ENCODE data around the gene TDRD7.

TDRD7 gene

DNA sequence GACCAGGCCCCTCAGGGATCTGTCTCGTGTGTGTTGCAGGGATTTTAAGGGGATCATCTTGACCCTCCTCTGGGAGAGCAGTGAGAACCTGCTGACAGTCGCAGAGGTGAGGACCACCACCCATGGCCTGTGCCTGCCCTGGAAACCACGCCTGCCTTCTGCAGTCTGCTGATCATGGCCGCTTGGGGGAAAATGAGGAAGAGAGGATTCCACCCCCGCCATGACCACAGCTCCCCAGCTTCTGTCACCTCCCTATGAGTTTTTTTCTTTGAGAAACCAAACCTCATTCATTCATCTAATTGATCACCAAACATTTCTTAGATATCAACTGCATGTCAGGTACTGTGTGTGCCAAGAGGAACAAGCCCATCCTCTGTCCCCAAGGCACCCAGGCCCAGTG is 46.3 kb upstream of the TDRD7 start:
- no peak overlapping the region for H3K27ac ChIP-seq
- no peaks in the 10 kb centered on the region for H3K9me3 ChIP-seq
- peaks cover 25 to 65% (median 55%) of the 10 kb centered on the region in 3 donors for H3K36me3 ChIP-seq
- intact Hi-C loops (cut with DNase I; ENCODE audit: low total_unique reads): no loop called here
- H3K4me1 ChIP-seq: no peaks in the 10 kb centered on the region
- no peak overlapping the region for H3K4me3 ChIP-seq
- TF ChIP-seq, protein P1, sequence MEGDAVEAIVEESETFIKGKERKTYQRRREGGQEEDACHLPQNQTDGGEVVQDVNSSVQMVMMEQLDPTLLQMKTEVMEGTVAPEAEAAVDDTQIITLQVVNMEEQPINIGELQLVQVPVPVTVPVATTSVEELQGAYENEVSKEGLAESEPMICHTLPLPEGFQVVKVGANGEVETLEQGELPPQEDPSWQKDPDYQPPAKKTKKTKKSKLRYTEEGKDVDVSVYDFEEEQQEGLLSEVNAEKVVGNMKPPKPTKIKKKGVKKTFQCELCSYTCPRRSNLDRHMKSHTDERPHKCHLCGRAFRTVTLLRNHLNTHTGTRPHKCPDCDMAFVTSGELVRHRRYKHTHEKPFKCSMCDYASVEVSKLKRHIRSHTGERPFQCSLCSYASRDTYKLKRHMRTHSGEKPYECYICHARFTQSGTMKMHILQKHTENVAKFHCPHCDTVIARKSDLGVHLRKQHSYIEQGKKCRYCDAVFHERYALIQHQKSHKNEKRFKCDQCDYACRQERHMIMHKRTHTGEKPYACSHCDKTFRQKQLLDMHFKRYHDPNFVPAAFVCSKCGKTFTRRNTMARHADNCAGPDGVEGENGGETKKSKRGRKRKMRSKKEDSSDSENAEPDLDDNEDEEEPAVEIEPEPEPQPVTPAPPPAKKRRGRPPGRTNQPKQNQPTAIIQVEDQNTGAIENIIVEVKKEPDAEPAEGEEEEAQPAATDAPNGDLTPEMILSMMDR (IDR thresholded peaks at IDR 0.05): no peak
- DNase-seq: no peak
- H3K27me3 ChIP-seq: no peaks in the 10 kb centered on the region

DNA sequence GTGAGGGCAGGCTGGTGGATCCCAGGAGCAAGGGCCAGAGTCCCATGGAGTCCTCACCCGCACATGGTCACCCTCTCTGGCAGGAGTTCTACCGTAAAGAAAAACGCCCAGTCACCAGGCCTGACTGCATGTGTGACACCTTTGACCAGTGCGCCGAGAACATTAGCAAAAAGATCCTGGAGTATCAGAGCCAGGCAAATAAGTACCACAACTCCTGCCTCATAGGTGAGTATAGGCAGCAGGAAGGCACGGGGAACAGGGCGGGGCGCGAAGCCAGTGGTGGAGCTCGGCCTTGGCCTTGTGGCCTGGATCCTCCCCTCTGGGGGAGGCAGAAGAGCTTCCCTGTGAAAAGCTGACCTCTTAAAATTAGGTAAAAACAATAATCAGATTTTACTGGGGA is 45.4 kb upstream of the TDRD7 start:
- TF ChIP-seq, protein P1 (IDR thresholded peaks at IDR 0.05): no peak
- Histone ChIP-seq H3K4me3 (no peak overlapping the region), H3K27me3 (no peaks in the 10 kb centered on the region), H3K36me3 (peaks cover 25 to 64% (median 54%) of the 10 kb centered on the region in 3 donors), H3K4me1 (no peaks in the 10 kb centered on the region), H3K27ac (no peak overlapping the region), H3K9me3 (no peaks in the 10 kb centered on the region)
- intact Hi-C loops (cut with DNase I; ENCODE audit: low total_unique reads): no loop called here
- DNase-seq: no peak

DNA sequence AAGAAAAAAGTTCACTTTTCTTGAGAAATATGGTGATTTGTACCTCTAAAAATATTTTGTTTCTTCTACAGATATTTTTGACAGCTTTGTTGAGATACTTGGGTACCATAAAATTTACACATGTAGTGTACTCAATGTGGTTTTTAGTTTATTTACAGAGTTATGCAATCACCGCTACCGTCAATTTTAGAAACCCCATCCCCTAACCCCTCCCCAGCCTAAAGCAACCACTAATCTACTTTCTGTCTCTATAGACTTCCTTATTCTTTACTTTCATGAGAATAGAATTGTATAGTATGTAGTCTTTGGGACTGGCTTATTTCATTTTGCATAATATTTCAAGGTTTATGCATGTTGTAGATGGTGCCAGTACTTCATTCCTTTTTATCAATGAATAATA is 45.0 kb upstream of the TDRD7 start:
- intact Hi-C loops (cut with DNase I; ENCODE audit: low total_unique reads): no loop called here
- Histone ChIP-seq H3K9me3 (no peaks in the 10 kb centered on the region), H3K36me3 (peaks cover 25 to 60% (median 50%) of the 10 kb centered on the region in 3 donors), H3K4me1 (no peaks in the 10 kb centered on the region), H3K27ac (no peak overlapping the region), H3K4me3 (no peak overlapping the region), H3K27me3 (no peaks in the 10 kb centered on the region)
- TF ChIP-seq, protein P1 (IDR thresholded peaks at IDR 0.05): no peak
- no peak for DNase-seq

DNA sequence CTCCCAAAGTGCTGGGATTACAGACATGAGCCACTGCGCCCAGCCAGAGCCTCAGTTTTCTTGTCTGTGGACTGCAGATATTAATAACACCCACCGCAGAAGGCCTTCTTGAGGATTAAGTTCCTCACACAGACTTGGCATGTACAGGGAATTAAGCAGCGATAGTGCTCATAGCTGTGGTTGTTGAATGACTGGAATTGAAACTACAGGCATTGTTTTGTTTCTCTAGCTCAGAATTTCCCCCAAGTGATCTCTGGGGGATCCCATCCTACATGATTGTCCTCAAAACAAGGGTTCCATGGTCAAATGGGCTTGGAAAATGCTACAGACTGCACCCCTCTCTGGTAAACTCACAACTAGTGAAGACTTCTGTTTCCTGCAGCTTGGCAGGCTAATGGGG is 44.2 kb upstream of the TDRD7 start:
- peaks cover 23 to 62% (median 46%) of the 10 kb centered on the region in 3 donors for H3K36me3 ChIP-seq

DNA sequence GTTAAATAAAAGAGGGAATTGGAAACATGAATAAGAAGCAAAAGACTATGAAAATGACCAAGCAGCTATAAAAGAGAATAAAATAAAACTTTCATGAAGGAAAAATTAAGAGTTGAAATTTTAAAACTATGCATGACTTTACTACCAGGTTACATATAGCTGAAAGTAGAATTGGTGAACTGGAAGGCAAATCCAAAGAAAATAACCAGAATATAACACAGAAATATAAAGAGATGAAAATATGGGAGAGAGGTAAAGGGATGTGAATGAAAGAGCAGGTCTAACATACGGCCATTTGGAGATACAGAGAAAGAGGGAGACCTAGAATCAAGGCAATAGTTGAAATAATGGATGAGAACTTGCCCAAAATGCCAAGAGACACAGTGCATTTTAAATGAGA is 42.9 kb upstream of the TDRD7 start:
- Histone ChIP-seq H3K4me1 (no peaks in the 10 kb centered on the region), H3K36me3 (peaks cover 18 to 59% (median 54%) of the 10 kb centered on the region in 3 donors), H3K27ac (no peak overlapping the region), H3K27me3 (no peaks in the 10 kb centered on the region), H3K9me3 (no peaks in the 10 kb centered on the region), H3K4me3 (no peak overlapping the region)
- DNase-seq: no peak
- TF ChIP-seq, protein P1 (IDR thresholded peaks at IDR 0.05): no peak
- intact Hi-C loops (cut with DNase I; ENCODE audit: low total_unique reads): no loop called here

More for the DNA sequence above, 44.2 kb upstream of the TDRD7 start:
- intact Hi-C loops (cut with DNase I; ENCODE audit: low total_unique reads): no loop called here
- Histone ChIP-seq H3K9me3 (no peaks in the 10 kb centered on the region), H3K4me1 (no peaks in the 10 kb centered on the region), H3K27ac (no peak overlapping the region), H3K27me3 (no peaks in the 10 kb centered on the region), H3K4me3 (no peak overlapping the region)
- DNase-seq: no peak
- TF ChIP-seq, protein P1 (IDR thresholded peaks at IDR 0.05): no peak

DNA sequence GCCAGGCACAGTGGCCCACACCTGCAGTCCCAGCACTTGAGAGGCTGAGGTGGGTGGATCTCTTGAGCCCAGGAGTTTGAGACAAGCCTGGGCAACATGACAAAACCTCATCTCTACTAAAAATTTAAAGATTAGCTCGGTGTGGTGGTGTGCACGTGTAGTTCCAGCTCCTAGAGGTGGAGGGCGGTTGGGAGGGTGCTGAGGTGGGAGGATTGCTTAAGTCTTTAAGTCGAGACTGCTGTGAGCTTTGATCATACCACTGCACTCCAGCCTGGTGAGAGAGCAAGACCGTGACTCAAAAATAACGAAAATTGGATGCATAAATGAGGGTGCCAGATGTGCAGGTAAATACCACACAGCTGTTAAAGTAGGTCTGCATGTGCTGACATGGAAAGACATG is 39.3 kb upstream of the TDRD7 start:
- Histone ChIP-seq H3K27ac (no peak overlapping the region), H3K36me3 (peaks cover 22 to 63% (median 50%) of the 10 kb centered on the region in 3 donors), H3K4me1 (no peaks in the 10 kb centered on the region), H3K9me3 (no peaks in the 10 kb centered on the region), H3K4me3 (no peak overlapping the region), H3K27me3 (no peaks in the 10 kb centered on the region)
- intact Hi-C loops (cut with DNase I; ENCODE audit: low total_unique reads): no loop called here
- no peak for DNase-seq
- TF ChIP-seq, protein P1 (IDR thresholded peaks at IDR 0.05): no peak
